NCI-H446 (cell line): Measurements from ENCODE around the gene POP7.
"Not testable (repeated sequence)": the region's sequence is repeated elsewhere in the genome, so short reads cannot be mapped to it uniquely, and the experiment has no call there.

Experiments
- DNase-seq, 2 experiments: peaks; one replicate each; lab custom pipeline; 2025; lab: John Stamatoyannopoulos, UW

Gene POP7

DNA sequence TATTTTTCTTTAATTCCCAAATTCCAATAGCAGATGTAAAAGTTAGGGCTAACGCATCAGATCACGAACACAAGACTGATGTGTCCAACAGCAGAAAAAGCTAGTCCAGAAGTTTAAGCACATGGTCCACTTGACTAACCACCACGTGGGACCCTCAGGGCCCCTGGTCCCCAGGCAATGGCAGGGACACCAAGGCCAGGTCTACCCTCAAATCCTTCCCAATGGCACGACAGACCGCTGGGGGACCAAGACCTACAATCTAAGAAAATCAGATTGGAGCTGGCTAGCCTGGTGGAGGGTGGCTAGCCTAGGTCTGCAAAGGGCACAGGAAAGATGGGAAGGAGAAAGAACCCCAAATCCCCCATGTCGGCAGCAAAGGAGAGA is 13.4 kb upstream of the POP7 start:
- no peak for DNase-seq

DNA sequence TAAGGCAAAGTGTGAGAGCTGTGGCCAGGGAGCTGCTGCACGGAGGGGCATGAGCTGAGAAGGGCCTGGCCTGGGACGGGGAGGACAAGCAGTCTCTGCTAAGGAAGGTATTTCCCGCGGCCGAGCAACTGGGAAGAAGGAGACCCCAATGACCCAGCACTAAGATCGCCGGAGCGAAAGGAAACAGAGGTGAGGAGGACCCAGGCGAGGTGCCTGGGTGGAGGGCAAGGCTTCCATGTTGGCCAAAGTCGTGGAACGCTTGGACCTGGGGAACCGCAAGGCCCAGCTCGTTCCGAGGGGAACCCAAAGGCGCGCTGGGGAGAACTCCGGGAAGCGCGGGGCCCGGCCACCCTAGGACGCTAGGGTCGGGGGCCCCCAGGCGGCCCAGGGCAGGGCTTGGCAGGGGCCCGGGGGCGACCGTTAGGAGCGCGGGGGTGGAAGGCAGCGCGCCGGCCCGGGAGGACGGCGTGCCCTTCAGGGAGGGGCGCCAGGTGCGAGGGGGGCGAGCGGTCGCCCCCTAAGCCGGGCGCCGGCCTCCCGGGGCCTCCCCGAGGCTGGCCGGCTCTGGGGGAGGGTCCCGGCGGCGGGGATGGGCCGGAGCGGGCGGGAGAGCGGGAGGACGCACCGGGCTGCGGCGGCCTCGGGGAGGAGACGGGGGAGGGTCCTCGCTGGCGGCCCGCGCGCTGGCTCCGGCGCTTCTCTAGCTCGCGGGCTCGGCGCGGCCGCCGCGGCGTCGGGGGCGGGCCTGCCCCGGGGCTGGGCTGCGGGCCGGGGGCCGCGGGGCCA is 12.4 kb upstream of the POP7 start:
- no peak for DNase-seq

DNA sequence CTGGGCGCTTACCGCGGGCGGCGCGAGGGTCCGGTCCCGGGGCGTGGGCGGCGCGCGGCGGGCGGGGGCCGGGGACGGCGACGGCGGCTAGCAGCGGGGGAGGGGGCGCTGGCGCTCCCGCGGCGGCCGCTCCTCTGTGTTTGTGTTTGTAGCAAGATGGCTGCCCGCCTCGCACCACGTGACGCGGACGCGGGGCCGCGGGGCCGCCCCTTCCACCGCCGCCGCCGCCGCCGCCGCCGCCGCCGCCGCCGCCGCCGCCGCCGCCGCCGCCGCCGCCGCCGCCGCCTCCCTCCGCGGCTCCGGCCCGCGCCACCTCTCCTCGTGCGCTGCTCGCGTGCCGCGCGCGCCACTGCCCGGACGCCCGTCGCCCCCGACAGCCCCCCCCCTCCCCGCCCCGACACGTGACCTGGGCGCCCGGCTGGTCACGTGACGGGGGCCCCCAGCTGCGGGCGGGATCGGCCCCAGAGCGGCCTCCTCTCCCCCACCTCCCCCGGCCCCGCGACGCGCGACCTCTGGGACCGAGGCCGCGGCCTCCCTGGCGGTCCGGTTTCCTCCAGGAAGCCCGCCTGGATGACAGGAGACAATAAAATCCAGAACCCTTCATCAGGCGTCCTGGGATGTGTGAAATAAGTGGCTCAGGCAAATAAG is 11.7 kb upstream of the POP7 start, which contains the start of gene GIGYF1:
GIGYF1 (minus strand) TSS at position 153 of the 648 bp plus-strand sequence. CDS start 6,012 bp downstream, outside the sequence.
- DNase-seq: peak in 1 of 2 experiments; percentile 70

- DNase-seq: no peak
These were observed 9.8 kb upstream of the POP7 start for GRCh38 chr7:100696123-100696521.

DNA sequence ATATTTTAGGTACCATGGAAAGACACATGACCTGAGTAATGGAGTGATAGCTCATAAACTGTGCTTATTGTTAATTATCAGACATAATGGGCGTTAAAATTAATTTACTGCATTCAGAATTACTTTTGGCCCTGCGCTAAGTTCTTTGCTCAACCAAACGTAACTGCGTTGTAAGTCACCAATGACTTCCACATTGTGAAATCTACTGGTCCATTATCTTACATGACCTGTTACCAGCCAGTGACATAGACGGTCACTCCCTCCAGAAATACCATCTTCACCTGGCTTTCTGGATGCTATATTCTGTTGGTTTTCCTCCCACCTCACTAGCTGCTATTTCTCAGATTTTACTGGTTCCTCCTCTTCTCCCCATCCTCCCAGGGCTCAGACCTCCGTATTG is 6.9 kb upstream of the POP7 start:
- no peak for DNase-seq

- DNase-seq: not testable (repeated sequence)
These were observed 4.8 kb upstream of the POP7 start for GRCh38 chr7:100701089-100701488.

DNA sequence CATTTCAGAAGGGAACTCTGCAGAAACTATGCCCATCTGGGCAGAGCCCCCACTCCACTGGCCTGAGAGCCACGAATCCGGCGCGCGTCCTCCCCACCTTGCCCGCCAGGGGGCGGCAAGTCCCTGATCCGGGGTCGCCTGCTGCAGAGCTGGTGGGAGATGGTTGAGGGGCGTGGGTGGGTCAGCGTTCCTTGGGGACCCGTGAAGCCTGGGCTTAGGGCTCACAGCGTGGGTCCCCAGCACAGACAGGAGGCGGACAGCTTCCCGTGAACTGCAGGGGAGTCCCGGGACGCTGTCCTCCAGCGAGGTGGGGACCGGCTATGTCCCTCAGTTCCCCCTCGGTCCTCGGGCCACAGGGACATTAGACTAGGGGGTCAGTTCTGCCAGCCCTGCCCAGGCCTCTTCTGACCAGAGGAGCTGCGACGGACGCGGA is 585 bp upstream of the POP7 start:
- peak; percentile 19 to 68 for DNase-seq

GRCh38 chr7:100706672-100707311 is 871 bp downstream of the POP7 start:
- DNase-seq: no peak

- DNase-seq: no peak
These were observed 2.5 kb downstream of the POP7 start for GRCh38 chr7:100708395-100708794.

DNA sequence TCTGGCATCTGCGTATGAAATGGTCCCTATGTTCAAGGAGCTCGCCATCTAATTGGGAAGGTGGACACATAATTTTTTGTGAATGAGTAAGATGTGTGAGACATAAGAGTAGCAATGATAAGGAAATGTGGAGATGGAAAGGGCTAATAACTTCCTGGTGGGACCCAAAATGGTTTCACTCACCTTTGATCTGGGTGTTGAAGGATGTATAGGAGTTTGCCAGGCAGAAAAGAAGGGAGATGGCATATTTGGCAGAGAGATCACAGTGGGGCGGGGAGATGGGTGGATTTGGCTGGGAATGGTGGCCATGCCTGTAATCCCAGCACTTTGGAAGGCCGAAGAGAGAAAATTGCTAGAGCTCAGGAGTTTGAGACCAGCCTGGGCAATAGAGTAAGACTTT is 4.5 kb downstream of the POP7 start:
- DNase-seq: no peak

GRCh38 chr7:100711369-100711768 is 5.4 kb downstream of the POP7 start:
- no peak for DNase-seq

DNA sequence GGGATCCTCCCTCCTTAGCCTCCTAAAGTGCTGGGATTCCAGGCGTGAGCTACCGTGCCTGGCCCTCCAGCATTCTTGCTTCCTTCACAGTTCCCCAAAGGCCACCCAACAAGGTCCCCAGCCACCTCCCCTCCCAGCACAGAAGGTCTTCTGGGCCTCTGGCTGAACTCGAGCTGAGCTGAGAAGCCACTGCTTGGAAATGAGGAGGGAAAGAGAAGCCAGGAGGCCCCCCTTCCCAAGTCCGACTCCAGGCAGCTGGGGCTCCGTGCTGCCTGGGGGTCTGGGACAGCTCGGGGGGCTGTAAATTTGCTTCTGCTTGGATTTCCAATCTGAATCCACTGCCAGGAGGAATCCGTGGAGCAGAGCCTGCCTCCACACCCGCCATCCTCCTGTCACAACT is 8.8 kb downstream of the POP7 start:
- no peak for DNase-seq

- DNase-seq: not testable (repeated sequence)
These were observed 11.2 kb downstream of the POP7 start for GRCh38 chr7:100717073-100717472.

GRCh38 chr7:100719523-100720278 is 13.8 kb downstream of the POP7 start:
- DNase-seq: no peak

- no peak for DNase-seq
These were observed 14.4 kb downstream of the POP7 start, which contains the start of gene EPO for GRCh38 chr7:100720279-100720670. Gene EPO, plus strand, starts transcription at chr7:100720468. Its CDS starts 513 bp downstream, at chr7:100720981.

DNA sequence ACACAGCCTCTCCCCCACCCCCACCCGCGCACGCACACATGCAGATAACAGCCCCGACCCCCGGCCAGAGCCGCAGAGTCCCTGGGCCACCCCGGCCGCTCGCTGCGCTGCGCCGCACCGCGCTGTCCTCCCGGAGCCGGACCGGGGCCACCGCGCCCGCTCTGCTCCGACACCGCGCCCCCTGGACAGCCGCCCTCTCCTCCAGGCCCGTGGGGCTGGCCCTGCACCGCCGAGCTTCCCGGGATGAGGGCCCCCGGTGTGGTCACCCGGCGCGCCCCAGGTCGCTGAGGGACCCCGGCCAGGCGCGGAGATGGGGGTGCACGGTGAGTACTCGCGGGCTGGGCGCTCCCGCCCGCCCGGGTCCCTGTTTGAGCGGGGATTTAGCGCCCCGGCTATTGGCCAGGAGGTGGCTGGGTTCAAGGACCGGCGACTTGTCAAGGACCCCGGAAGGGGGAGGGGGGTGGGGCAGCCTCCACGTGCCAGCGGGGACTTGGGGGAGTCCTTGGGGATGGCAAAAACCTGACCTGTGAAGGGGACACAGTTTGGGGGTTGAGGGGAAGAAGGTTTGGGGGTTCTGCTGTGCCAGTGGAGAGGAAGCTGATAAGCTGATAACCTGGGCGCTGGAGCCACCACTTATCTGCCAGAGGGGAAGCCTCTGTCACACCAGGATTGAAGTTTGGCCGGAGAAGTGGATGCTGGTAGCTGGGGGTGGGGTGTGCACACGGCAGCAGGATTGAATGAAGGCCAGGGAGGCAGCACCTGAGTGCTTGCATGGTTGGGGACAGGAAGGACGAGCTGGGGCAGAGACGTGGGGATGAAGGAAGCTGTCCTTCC is 15.0 kb downstream of the POP7 start:
- no peak for DNase-seq

DNA sequence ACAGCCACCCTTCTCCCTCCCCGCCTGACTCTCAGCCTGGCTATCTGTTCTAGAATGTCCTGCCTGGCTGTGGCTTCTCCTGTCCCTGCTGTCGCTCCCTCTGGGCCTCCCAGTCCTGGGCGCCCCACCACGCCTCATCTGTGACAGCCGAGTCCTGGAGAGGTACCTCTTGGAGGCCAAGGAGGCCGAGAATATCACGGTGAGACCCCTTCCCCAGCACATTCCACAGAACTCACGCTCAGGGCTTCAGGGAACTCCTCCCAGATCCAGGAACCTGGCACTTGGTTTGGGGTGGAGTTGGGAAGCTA is 15.5 kb downstream of the POP7 start:
- DNase-seq: no peak

DNA sequence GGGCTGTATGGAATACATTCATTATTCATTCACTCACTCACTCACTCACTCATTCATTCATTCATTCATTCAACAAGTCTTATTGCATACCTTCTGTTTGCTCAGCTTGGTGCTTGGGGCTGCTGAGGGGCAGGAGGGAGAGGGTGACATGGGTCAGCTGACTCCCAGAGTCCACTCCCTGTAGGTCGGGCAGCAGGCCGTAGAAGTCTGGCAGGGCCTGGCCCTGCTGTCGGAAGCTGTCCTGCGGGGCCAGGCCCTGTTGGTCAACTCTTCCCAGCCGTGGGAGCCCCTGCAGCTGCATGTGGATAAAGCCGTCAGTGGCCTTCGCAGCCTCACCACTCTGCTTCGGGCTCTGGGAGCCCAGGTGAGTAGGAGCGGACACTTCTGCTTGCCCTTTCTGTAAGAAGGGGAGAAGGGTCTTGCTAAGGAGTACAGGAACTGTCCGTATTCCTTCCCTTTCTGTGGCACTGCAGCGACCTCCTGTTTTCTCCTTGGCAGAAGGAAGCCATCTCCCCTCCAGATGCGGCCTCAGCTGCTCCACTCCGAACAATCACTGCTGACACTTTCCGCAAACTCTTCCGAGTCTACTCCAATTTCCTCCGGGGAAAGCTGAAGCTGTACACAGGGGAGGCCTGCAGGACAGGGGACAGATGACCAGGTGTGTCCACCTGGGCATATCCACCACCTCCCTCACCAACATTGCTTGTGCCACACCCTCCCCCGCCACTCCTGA is 16.7 kb downstream of the POP7 start:
- no peak for DNase-seq

- DNase-seq: no peak
These were observed 17.9 kb downstream of the POP7 start for GRCh38 chr7:100723732-100724275.

DNA sequence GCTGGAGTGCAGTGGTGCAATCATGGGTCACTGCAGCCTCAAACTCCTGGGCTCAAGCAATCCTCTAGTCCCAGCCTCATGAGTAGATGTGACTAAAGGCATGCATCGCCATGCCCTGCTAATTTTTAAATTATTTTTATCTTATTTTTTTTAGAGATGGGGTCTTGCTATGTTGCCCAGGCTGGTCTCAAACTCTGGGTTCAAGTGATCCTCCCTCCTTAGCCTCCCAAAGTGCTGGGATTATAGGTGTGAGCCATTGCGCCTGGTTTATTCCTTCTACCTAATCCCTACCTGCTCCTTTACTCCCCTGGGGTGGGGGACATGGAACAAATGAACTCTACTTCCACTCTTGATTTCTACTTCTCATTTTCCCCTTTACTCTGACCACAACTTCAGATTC is 18.4 kb downstream of the POP7 start:
- DNase-seq: not testable (repeated sequence)
